ENCODE data around the gene ZNF823. TPM values are rescaled to one million over a fixed set of nuclear protein-coding genes. Genes with fewer than 3 reads are reported as not detected.

Gene ZNF823
- polyA plus RNA-seq, 1 of the 3 experiments (the other 2 are of a cell fraction): 1.5 TPM

GRCh38 chr19:11674067-11674492 lies 64.7 kb downstream of the ZNF823 start:
- H3F3A ChIP-seq (replicated peaks; ENCODE audit: insufficient read depth): no peaks in the 10 kb centered on the region
- no peaks in the 10 kb centered on the region for H3K79me2 ChIP-seq (ENCODE audit: insufficient read depth)
- H3K9me3 ChIP-seq: peaks cover 13% of the 10 kb centered on the region; the same call in 1 of the 2 replicates
- no peaks in the 10 kb centered on the region for H3K36me3 ChIP-seq (replicated peaks in 1 of 2; ENCODE audit: control insufficient read depth in 1 of 2, insufficient read depth in 2 of 2, low read length in 1 of 2)
- no peak for DNase-seq
- CTCF ChIA-PET: no interaction called here
- H4K20me1 ChIP-seq (ENCODE audit: insufficient read depth): no peaks in the 10 kb centered on the region
- no peaks in the 10 kb centered on the region for H3K4me1 ChIP-seq (ENCODE audit: control insufficient read depth in 1 of 2, insufficient read depth in 2 of 2, low read depth in 1 of 2, low read length in 1 of 2)
- no peak overlapping the region for H3K27ac ChIP-seq (ENCODE audit: low read depth in 2 of 2, low read length in 1 of 2)
- H3K4me3 ChIP-seq (ENCODE audit: low read depth in 2 of 2, low read length in 1 of 2): no peak overlapping the region; a peak in 1 of 4 replicates
- no peaks in the 10 kb centered on the region for H3K27me3 ChIP-seq (ENCODE audit: insufficient read depth)
- no peak overlapping the region for H3K9ac ChIP-seq
- TF ChIP-seq, protein P1, sequence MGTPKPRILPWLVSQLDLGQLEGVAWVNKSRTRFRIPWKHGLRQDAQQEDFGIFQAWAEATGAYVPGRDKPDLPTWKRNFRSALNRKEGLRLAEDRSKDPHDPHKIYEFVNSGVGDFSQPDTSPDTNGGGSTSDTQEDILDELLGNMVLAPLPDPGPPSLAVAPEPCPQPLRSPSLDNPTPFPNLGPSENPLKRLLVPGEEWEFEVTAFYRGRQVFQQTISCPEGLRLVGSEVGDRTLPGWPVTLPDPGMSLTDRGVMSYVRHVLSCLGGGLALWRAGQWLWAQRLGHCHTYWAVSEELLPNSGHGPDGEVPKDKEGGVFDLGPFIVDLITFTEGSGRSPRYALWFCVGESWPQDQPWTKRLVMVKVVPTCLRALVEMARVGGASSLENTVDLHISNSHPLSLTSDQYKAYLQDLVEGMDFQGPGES (IDR thresholded peaks at IDR 0.05; ENCODE audit: low read depth, low read length): no peak
- no peak for TF ChIP-seq ELF1 (IDR thresholded peaks at IDR 0.05)
- no peak overlapping the region for H2AFZ ChIP-seq (ENCODE audit: low read depth)
- H3K4me2 ChIP-seq: no peak overlapping the region
- POLR2A ChIA-PET: no interaction called here
- H3K9me2 ChIP-seq: no peaks in the 10 kb centered on the region
- 92% methylated on average over 13 of the region's 26 CpGs for WGBS (ENCODE audit: low lambda C conversion rate)

GRCh38 chr19:11673608-11674041 lies 65.1 kb downstream of the ZNF823 start:
- no peak for DNase-seq

More at GRCh38 chr19:11673608-11674041, 65.1 kb downstream of the ZNF823 start:
- Histone ChIP-seq H3K9me2 (no peaks in the 10 kb centered on the region), H3K9me3 (peaks cover 13% of the 10 kb centered on the region; the same call in 1 of the 2 replicates), H3K27me3 (ENCODE audit: insufficient read depth) (no peaks in the 10 kb centered on the region), H3K4me3 (ENCODE audit: low read depth in 2 of 2, low read length in 1 of 2) (peak overlapping the region in 1 of 2 experiments; percentile 37; a peak in 2 of 4 replicates), H3K4me2 (no peak overlapping the region), H3K4me1 (ENCODE audit: control insufficient read depth in 1 of 2, insufficient read depth in 2 of 2, low read depth in 1 of 2, low read length in 1 of 2) (no peaks in the 10 kb centered on the region), H4K20me1 (ENCODE audit: insufficient read depth) (no peaks in the 10 kb centered on the region), H3K9ac (no peak overlapping the region), H2AFZ (ENCODE audit: low read depth) (no peak overlapping the region), H3K27ac (ENCODE audit: low read depth in 2 of 2, low read length in 1 of 2) (no peak overlapping the region), H3K36me3 (replicated peaks in 1 of 2; ENCODE audit: control insufficient read depth in 1 of 2, insufficient read depth in 2 of 2, low read length in 1 of 2) (no peaks in the 10 kb centered on the region), H3K79me2 (ENCODE audit: insufficient read depth) (no peaks in the 10 kb centered on the region), H3F3A (replicated peaks; ENCODE audit: insufficient read depth) (no peaks in the 10 kb centered on the region)
- TF ChIP-seq EZH2phosphoT487 (IDR thresholded peaks at IDR 0.05; ENCODE audit: borderline replicate concordance, low read depth) (no peak), CTCF (IDR thresholded peaks at IDR 0.05) (peak; percentile 32; the same call in 1 of the 2 replicates), FOSL2 (IDR thresholded peaks at IDR 0.05; ENCODE audit: borderline replicate concordance, low read depth) (no peak), TAF1 (IDR thresholded peaks at IDR 0.05; ENCODE audit: borderline replicate concordance, low read depth, low read length) (no peak), ELF1 (IDR thresholded peaks at IDR 0.05) (no peak)
- TF ChIP-seq, protein P2, sequence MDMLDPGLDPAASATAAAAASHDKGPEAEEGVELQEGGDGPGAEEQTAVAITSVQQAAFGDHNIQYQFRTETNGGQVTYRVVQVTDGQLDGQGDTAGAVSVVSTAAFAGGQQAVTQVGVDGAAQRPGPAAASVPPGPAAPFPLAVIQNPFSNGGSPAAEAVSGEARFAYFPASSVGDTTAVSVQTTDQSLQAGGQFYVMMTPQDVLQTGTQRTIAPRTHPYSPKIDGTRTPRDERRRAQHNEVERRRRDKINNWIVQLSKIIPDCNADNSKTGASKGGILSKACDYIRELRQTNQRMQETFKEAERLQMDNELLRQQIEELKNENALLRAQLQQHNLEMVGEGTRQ (IDR thresholded peaks at IDR 0.05; ENCODE audit: borderline replicate concordance, low read depth, low read length): no peak
- ChIA-PET POLR2A (no interaction called here), CTCF (interaction anchor here (1.3 kb wide), 1 partner anchor 27 kb away, joined by 6 read pairs; no protein-coding TSS in a partner anchor)
- WGBS (ENCODE audit: low lambda C conversion rate): 88% methylated on average over 11 of the region's 14 CpGs

Small RNAs within 50 kb of the gene (small RNA-seq; reads per million reads assigned to genes)
- 0 reads per million in 7 experiments for gene ZNF833P

Other genes with a start within 250 kb of the ZNF823 start
- gene ZNF653, start 233.1 kb downstream of the ZNF823 start, polyA plus RNA-seq (2012; rRNA removed): 14.5 and 14.7 TPM in 2 replicates
- 35.6 and 43.8 TPM in 2 replicates for gene ECSIT, start 209.8 kb downstream of the ZNF823 start, polyA plus RNA-seq (2012; rRNA removed)
- gene CNN1, start 200.1 kb downstream of the ZNF823 start, polyA plus RNA-seq (2012; rRNA removed): 4.6 and 6.6 TPM in 2 replicates
- gene ELOF1, start 179.7 kb downstream of the ZNF823 start, polyA plus RNA-seq (2012; rRNA removed): 139 and 157 TPM in 2 replicates
- gene ACP5, start 161.3 kb downstream of the ZNF823 start, polyA plus RNA-seq (2012; rRNA removed): 0.87 and 1.6 TPM in 2 replicates
- 5.8 and 9.1 TPM in 2 replicates for gene ZNF627, start 141.5 kb downstream of the ZNF823 start, polyA plus RNA-seq (2012; rRNA removed)
- 3.2 and 5.5 TPM in 2 replicates for gene ZNF441, start 28.1 kb upstream of the ZNF823 start, polyA plus RNA-seq (2012; rRNA removed)
- 0.77 and 1.6 TPM in 2 replicates for gene ZNF491, start 59.6 kb upstream of the ZNF823 start, polyA plus RNA-seq (2012; rRNA removed)
- 2.0 and 2.5 TPM in 2 replicates for gene ZNF440, start 75.3 kb upstream of the ZNF823 start, polyA plus RNA-seq (2012; rRNA removed)
- gene ZNF439, start 109.8 kb upstream of the ZNF823 start, polyA plus RNA-seq (2012; rRNA removed): 1.7 and 2.1 TPM in 2 replicates
- gene ZNF69, start 148.8 kb upstream of the ZNF823 start, polyA plus RNA-seq (2012; rRNA removed): 0.58 and 0.65 TPM in 2 replicates
- gene ZNF700, start 186.2 kb upstream of the ZNF823 start, polyA plus RNA-seq (2012; rRNA removed): 3.5 and 4.4 TPM in 2 replicates
- gene ZNF763, start 226.1 kb upstream of the ZNF823 start, polyA plus RNA-seq (2012; rRNA removed): 0.55 and 0.72 TPM in 2 replicates